ENCODE measurements around the gene CDKL2. TPM values are rescaled to one million over a fixed set of nuclear protein-coding genes. Genes with fewer than 3 reads are reported as not detected.

The CDKL2 gene
- total RNA-seq, 1 experiment from 2014 or later: 5.7 TPM

GRCh38 chr4:75549019-75549418 is 81.3 kb downstream of the CDKL2 start:
- DNase-seq (ENCODE audit: low read depth, low spot score) (no peak), ATAC-seq (no peak)
- Histone ChIP-seq H3K4me1 (ENCODE audit: control insufficient read depth, insufficient read depth, low read length) (no peaks in the 10 kb centered on the region), H3K27me3 (ENCODE audit: control insufficient read depth, insufficient read depth, low read length) (no peaks in the 10 kb centered on the region), H3K4me3 (ENCODE audit: low read depth in 2 of 2, low read length in 2 of 2) (no peak overlapping the region), H3K9me3 (ENCODE audit: control insufficient read depth, insufficient read depth, low read depth, low read length) (no peaks in the 10 kb centered on the region), H3K27ac (ENCODE audit: low read length) (no peak overlapping the region), H3K36me3 (ENCODE audit: control insufficient read depth, insufficient read depth, low read length) (no peaks in the 10 kb centered on the region)
- intact Hi-C loops (cut with micrococcal nuclease; ENCODE audit: unreplicated experiment) (no loop called here), in situ Hi-C loops (cut with HindIII; ENCODE audit: low pct_unique_long_range_greater_than_20kb, low sequenced_read_pairs) (no loop called here)
- ChIA-PET CTCF (no interaction called here), POLR2A (no interaction called here)
- BruUV-seq (replicated peaks): no TSS peak
- no peak for TF ChIP-seq TCF7L2 (IDR thresholded peaks at IDR 0.05; ENCODE audit: low read depth, low read length)
- no peak for TF ChIP-seq SIN3A (IDR thresholded peaks at IDR 0.05; ENCODE audit: borderline replicate concordance, insufficient read depth, low read depth, low read length)
- no peak for TF ChIP-seq POLR2AphosphoS5 (IDR thresholded peaks at IDR 0.05; ENCODE audit: low read depth, low read length)
- TF ChIP-seq CTCF (IDR thresholded peaks at IDR 0.05): no peak
- TF ChIP-seq REST (IDR thresholded peaks at IDR 0.05; ENCODE audit: insufficient read depth in 1 of 2, low read depth in 2 of 2, low read length in 1 of 2): no peak

- in situ Hi-C loops (cut with HindIII; ENCODE audit: low pct_unique_long_range_greater_than_20kb, low sequenced_read_pairs): no loop called here
- ChIA-PET POLR2A (no interaction called here), CTCF (no interaction called here)
- intact Hi-C loops (cut with micrococcal nuclease; ENCODE audit: unreplicated experiment): no loop called here
- ATAC-seq: no peak
- no peak for DNase-seq (ENCODE audit: low read depth, low spot score)
- no peaks in the 10 kb centered on the region for H3K4me1 ChIP-seq (ENCODE audit: control insufficient read depth, insufficient read depth, low read length)
- TF ChIP-seq REST (IDR thresholded peaks at IDR 0.05; ENCODE audit: insufficient read depth in 1 of 2, low read depth in 2 of 2, low read length in 1 of 2) (no peak), POLR2AphosphoS5 (IDR thresholded peaks at IDR 0.05; ENCODE audit: low read depth, low read length) (no peak), SIN3A (IDR thresholded peaks at IDR 0.05; ENCODE audit: borderline replicate concordance, insufficient read depth, low read depth, low read length) (no peak), TCF7L2 (IDR thresholded peaks at IDR 0.05; ENCODE audit: low read depth, low read length) (no peak), CTCF (IDR thresholded peaks at IDR 0.05) (no peak)
- no peaks in the 10 kb centered on the region for H3K36me3 ChIP-seq (ENCODE audit: control insufficient read depth, insufficient read depth, low read length)
- no TSS peak for BruUV-seq (replicated peaks)
- H3K9me3 ChIP-seq (ENCODE audit: control insufficient read depth, insufficient read depth, low read depth, low read length): no peaks in the 10 kb centered on the region
- no peak overlapping the region for H3K4me3 ChIP-seq (ENCODE audit: low read depth in 2 of 2, low read length in 2 of 2)
- no peaks in the 10 kb centered on the region for H3K27me3 ChIP-seq (ENCODE audit: control insufficient read depth, insufficient read depth, low read length)
- no peak overlapping the region for H3K27ac ChIP-seq (ENCODE audit: low read length)
Observed at GRCh38 chr4:75547647-75548387, 82.5 kb downstream of the CDKL2 start.
